NCI-H1417 (cell line): Measurements from ENCODE around the gene FUBP3.
A peak's percentile ranks its signal among the peaks of the same experiment; 100 is the strongest.
"Not testable (repeated sequence)": the region's sequence is repeated elsewhere in the genome, so short reads cannot be mapped to it uniquely, and the experiment has no call there.

ENCODE experiments used
- DNase-seq, 3 experiments: peaks; one replicate each; lab custom pipeline; 2025; lab: John Stamatoyannopoulos, UW

The FUBP3 gene

GRCh38 chr9:130682421-130683121 lies 103.2 kb downstream of the FUBP3 start:
- peak; percentile 78 to 92 (median 82) for DNase-seq

- DNase-seq, result no peak
These were observed 105.7 kb downstream of the FUBP3 start for GRCh38 chr9:130685104-130685503.

GRCh38 chr9:130685945-130686344 lies 106.6 kb downstream of the FUBP3 start:
- DNase-seq, result not testable (repeated sequence)

GRCh38 chr9:130687615-130688014 lies 108.2 kb downstream of the FUBP3 start:
- DNase-seq, result no peak
